AG04449 (cell line): ENCODE results near the gene DHTKD1.

Experiments used
- CTCF ChIA-PET: fragments of 350-600 bp; formaldehyde crosslinking; extraction: SDS; loops from one replicate; lab custom pipeline; 2021; ENCODE audit warnings: antibody characterized with exemption; lab: Yijun Ruan, JAX
- POLR2A ChIA-PET: fragments of 400-600, 350-600 bp; formaldehyde crosslinking; extraction: SDS; loops from one replicate; lab custom pipeline; 2020; ENCODE audit warnings: antibody characterized with exemption, inconsistent platforms; lab: Yijun Ruan, JAX
- DNase-seq: peaks from one replicate; pipeline ENCODE4 v3.0.0-alpha.2; 2010; ENCODE audit warnings: low read depth, low spot score
- H3K4me3 ChIP-seq: 2 replicates; pipeline ENCODE4 v1.5.1; 2011; ENCODE audit warnings: low read depth, mild to moderate bottlenecking, control low read depth, low read length
- CTCF ChIP-seq: IDR thresholded peaks from one replicate; pipeline ENCODE4 v1.5.1; 2011; ENCODE audit warnings: mild to moderate bottlenecking, moderate library complexity, low read length, control low read depth, inconsistent platforms; ENCODE audit not compliant: insufficient read depth; ENCODE audit errors: missing control alignments

DHTKD1 gene

GRCh38 chr10:12121673-12122072, 52.9 kb downstream of the DHTKD1 start:
- H3K4me3 ChIP-seq: no peak overlapping the region
- ChIA-PET POLR2A (no interaction called here), CTCF (no interaction called here)
- DNase-seq: no peak
- TF ChIP-seq CTCF: no peak

- TF ChIP-seq CTCF: no peak
- POLR2A ChIA-PET: no interaction called here
- peak within 1 kb of the TSS; percentile 92 for H3K4me3 ChIP-seq
- CTCF ChIA-PET: interaction anchor here (0.8 to 1.4 kb wide), 5 partner anchors 9 to 88 kb away, joined by 3 to 7 read pairs (median 4); no protein-coding TSS in a partner anchor
- DNase-seq: no peak
These were observed 60.7 kb downstream of the DHTKD1 start, which contains the start of gene SEC61A2 for GRCh38 chr10:12129222-12130111. TSS of gene SEC61A2 (plus strand) at chr10:12129677. CDS start at chr10:12129788, 111 bp downstream.

- peak overlapping the region; percentile 92 for H3K4me3 ChIP-seq
- ChIA-PET POLR2A (interaction anchor here (0.6 to 0.8 kb wide), 2 partner anchors 63 to 66 kb away, joined by 3 read pairs; partner anchors contain the start of genes CDC123 and NUDT5), CTCF (interaction anchor here (0.8 to 1.4 kb wide), 5 partner anchors 8 to 89 kb away, joined by 3 to 7 read pairs (median 4); no protein-coding TSS in a partner anchor)
These were observed 61.6 kb downstream of the DHTKD1 start for GRCh38 chr10:12130237-12130872.

GRCh38 chr10:12135631-12136030, 66.9 kb downstream of the DHTKD1 start:
- no peak for TF ChIP-seq CTCF
- ChIA-PET POLR2A (no interaction called here), CTCF (interaction anchor here (1.2 kb wide), 1 partner anchor 70 kb away, joined by 3 read pairs; no protein-coding TSS in a partner anchor)
- no peak for DNase-seq
- H3K4me3 ChIP-seq: no peak overlapping the region

More at GRCh38 chr10:12130237-12130872, 61.6 kb downstream of the DHTKD1 start:
- peak; percentile 71 for TF ChIP-seq CTCF
- no peak for DNase-seq

- CTCF ChIA-PET: interaction anchor here (1.1 to 2.0 kb wide), 2 partner anchors 9 to 10 kb away, joined by 3 to 7 read pairs; no protein-coding TSS in a partner anchor
- no peak for DNase-seq
- no peak for TF ChIP-seq CTCF
- no peak overlapping the region for H3K4me3 ChIP-seq
- POLR2A ChIA-PET: interaction anchor here (0.7 kb wide), 1 partner anchor 16 kb away, joined by 3 read pairs; no protein-coding TSS in a partner anchor
These were observed 71.3 kb downstream of the DHTKD1 start for GRCh38 chr10:12140038-12140437.
